Ishikawa (cell line): ENCODE measurements around the gene PLXDC2.

Source experiments
- CEBPB ChIP-seq: IDR thresholded peaks from 2 replicates; pipeline ENCODE4 v1.6.1; 2012
- CREB1 ChIP-seq: IDR thresholded peaks from 2 replicates; pipeline ENCODE4 v1.6.1; 2012; ENCODE audit warnings: low read depth
- EGR1 ChIP-seq: IDR thresholded peaks from 2 replicates; pipeline ENCODE4 v1.6.1; 2012
- EP300 ChIP-seq: IDR thresholded peaks from 2 replicates; pipeline ENCODE4 v1.6.1; 2012; ENCODE audit warnings: borderline replicate concordance
- FOXM1 ChIP-seq: IDR thresholded peaks from 2 replicates; pipeline ENCODE4 v1.6.1; 2012; ENCODE audit warnings: low read depth, borderline replicate concordance
- RAD21 ChIP-seq: IDR thresholded peaks from 2 replicates; pipeline ENCODE4 v1.6.1; 2012; ENCODE audit warnings: low read depth
- REST ChIP-seq: IDR thresholded peaks from 2 replicates; pipeline ENCODE4 v1.6.1; 2012; ENCODE audit warnings: low read depth, mild to moderate bottlenecking
- TAF1 ChIP-seq: IDR thresholded peaks from 2 replicates; pipeline ENCODE4 v1.6.1; 2012; ENCODE audit warnings: low read depth, mild to moderate bottlenecking
- TCF12 ChIP-seq: IDR thresholded peaks from 2 replicates; pipeline ENCODE4 v1.6.1; 2012; ENCODE audit warnings: low read depth
- TEAD4 ChIP-seq: IDR thresholded peaks from 2 replicates; pipeline ENCODE4 v1.6.1; 2012
- YY1 ChIP-seq: IDR thresholded peaks from 2 replicates; pipeline ENCODE4 v1.6.1; 2012; ENCODE audit warnings: low read depth
- ZBTB7A ChIP-seq: IDR thresholded peaks from 2 replicates; pipeline ENCODE4 v1.6.1; 2012; ENCODE audit warnings: low read depth
- TF ChIP-seq, protein P1 (sequence below): IDR thresholded peaks from 2 replicates; pipeline ENCODE4 v1.6.1; 2012
- TF ChIP-seq, protein P2 (sequence below): IDR thresholded peaks from 2 replicates; pipeline ENCODE4 v1.6.1; 2012

- TF ChIP-seq EP300, result no peak
- TF ChIP-seq REST, result no peak
- TF ChIP-seq CEBPB, result no peak
- no peak for TF ChIP-seq TCF12
- no peak for TF ChIP-seq FOXM1
- TF ChIP-seq TAF1, result no peak
- no peak for TF ChIP-seq ZBTB7A
- no peak for TF ChIP-seq YY1
- TF ChIP-seq RAD21, result no peak
- TF ChIP-seq CREB1, result no peak
- TF ChIP-seq, protein P1, sequence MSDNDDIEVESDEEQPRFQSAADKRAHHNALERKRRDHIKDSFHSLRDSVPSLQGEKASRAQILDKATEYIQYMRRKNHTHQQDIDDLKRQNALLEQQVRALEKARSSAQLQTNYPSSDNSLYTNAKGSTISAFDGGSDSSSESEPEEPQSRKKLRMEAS, result no peak
- TF ChIP-seq EGR1, result no peak
- no peak; the same call in 1 of the 2 replicates for TF ChIP-seq TEAD4
- TF ChIP-seq, protein P2, sequence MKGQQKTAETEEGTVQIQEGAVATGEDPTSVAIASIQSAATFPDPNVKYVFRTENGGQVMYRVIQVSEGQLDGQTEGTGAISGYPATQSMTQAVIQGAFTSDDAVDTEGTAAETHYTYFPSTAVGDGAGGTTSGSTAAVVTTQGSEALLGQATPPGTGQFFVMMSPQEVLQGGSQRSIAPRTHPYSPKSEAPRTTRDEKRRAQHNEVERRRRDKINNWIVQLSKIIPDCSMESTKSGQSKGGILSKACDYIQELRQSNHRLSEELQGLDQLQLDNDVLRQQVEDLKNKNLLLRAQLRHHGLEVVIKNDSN, result no peak
These were observed 101.7 kb downstream of the PLXDC2 start for GRCh38 chr10:19917751-19918478.
